ENCODE results near the gene PMP22. TPM values are rescaled to one million over a fixed set of nuclear protein-coding genes. Genes with fewer than 3 reads are reported as not detected.

PMP22 gene
- total and polyA plus RNA-seq, 2 donors from 2014 or later = 37.0 to 73.6 TPM

- no peak for FAIRE-seq
Measured at GRCh38 chr17:15288859-15289258, 23.7 kb upstream of the PMP22 start.

GRCh38 chr17:15287538-15288267 is 22.6 kb upstream of the PMP22 start:
- H3K9ac ChIP-seq (ENCODE audit: low read length in 3 of 3) = no peak overlapping the region
- no peaks in the 10 kb centered on the region for H3K9me3 ChIP-seq (ENCODE audit: control insufficient read depth in 2 of 3, insufficient read depth in 1 of 3, low read length in 3 of 3)
- no peaks in the 10 kb centered on the region for H3K4me1 ChIP-seq (ENCODE audit: control insufficient read depth in 2 of 3, insufficient read depth in 2 of 3, low read depth in 1 of 3, low read length in 3 of 3)
- no peak overlapping the region for H3K4me3 ChIP-seq (ENCODE audit: low read length in 3 of 3)
- no peaks in the 10 kb centered on the region for H3K36me3 ChIP-seq (ENCODE audit: control insufficient read depth in 2 of 3, insufficient read depth in 3 of 3, low read length in 3 of 3)
- no peak overlapping the region for H3K27ac ChIP-seq (ENCODE audit: low read depth in 2 of 2, low read length in 2 of 2)
- FAIRE-seq (no peak), DNase-seq (no peak)
- intact Hi-C loops (cut with DNase I) = no loop called here
- no peak for TF ChIP-seq CTCF (IDR thresholded peaks at IDR 0.05; ENCODE audit: borderline replicate concordance, extremely low read depth, insufficient read depth)
- H3K27me3 ChIP-seq (ENCODE audit: control insufficient read depth, insufficient read depth, low read length) = no peaks in the 10 kb centered on the region

More at GRCh38 chr17:15288859-15289258, 23.7 kb upstream of the PMP22 start:
- Histone ChIP-seq H3K4me1 (ENCODE audit: control insufficient read depth in 2 of 3, insufficient read depth in 2 of 3, low read depth in 1 of 3, low read length in 3 of 3) (no peaks in the 10 kb centered on the region), H3K4me3 (ENCODE audit: low read length in 3 of 3) (no peak overlapping the region), H3K27me3 (ENCODE audit: control insufficient read depth, insufficient read depth, low read length) (no peaks in the 10 kb centered on the region), H3K36me3 (ENCODE audit: control insufficient read depth in 2 of 3, insufficient read depth in 3 of 3, low read length in 3 of 3) (no peaks in the 10 kb centered on the region), H3K9me3 (ENCODE audit: control insufficient read depth in 2 of 3, insufficient read depth in 1 of 3, low read length in 3 of 3) (no peaks in the 10 kb centered on the region), H3K9ac (ENCODE audit: low read length in 3 of 3) (no peak overlapping the region), H3K27ac (ENCODE audit: low read depth in 2 of 2, low read length in 2 of 2) (no peak overlapping the region)
- TF ChIP-seq CTCF (IDR thresholded peaks at IDR 0.05; ENCODE audit: borderline replicate concordance, extremely low read depth, insufficient read depth) = no peak
- DNase-seq = no peak
- intact Hi-C loops (cut with DNase I) = no loop called here

GRCh38 chr17:15285466-15285865 is 20.3 kb upstream of the PMP22 start:
- H3K9me3 ChIP-seq (ENCODE audit: control insufficient read depth in 2 of 3, insufficient read depth in 1 of 3, low read length in 3 of 3) = no peaks in the 10 kb centered on the region
- no peaks in the 10 kb centered on the region for H3K4me1 ChIP-seq (ENCODE audit: control insufficient read depth in 2 of 3, insufficient read depth in 2 of 3, low read depth in 1 of 3, low read length in 3 of 3)
- intact Hi-C loops (cut with DNase I) = no loop called here
- no peaks in the 10 kb centered on the region for H3K27me3 ChIP-seq (ENCODE audit: control insufficient read depth, insufficient read depth, low read length)
- no peak overlapping the region for H3K9ac ChIP-seq (ENCODE audit: low read length in 3 of 3)
- TF ChIP-seq CTCF (IDR thresholded peaks at IDR 0.05; ENCODE audit: borderline replicate concordance, extremely low read depth, insufficient read depth) = no peak
- H3K27ac ChIP-seq (ENCODE audit: low read depth in 2 of 2, low read length in 2 of 2) = no peak overlapping the region
- DNase-seq (no peak), FAIRE-seq (no peak)
- H3K4me3 ChIP-seq (ENCODE audit: low read length in 3 of 3) = no peak overlapping the region
- no peaks in the 10 kb centered on the region for H3K36me3 ChIP-seq (ENCODE audit: control insufficient read depth in 2 of 3, insufficient read depth in 3 of 3, low read length in 3 of 3)
